Stimulated activated CD8-positive, alpha-beta memory T cell treated with anti-CD3 and anti-CD28 coated beads, Interleukin-7, amount 100 ng/mL, for 48 hours (primary cell): ENCODE results near the gene CAT.

Experiments
- DNase-seq, 2 donors: peaks; one replicate each; pipeline ENCODE4 v3.0.0-alpha.2; 2020; ENCODE audit warnings: low read depth in 1 of 2; ENCODE audit errors: extremely low read depth in 1 of 2

CAT gene

DNA sequence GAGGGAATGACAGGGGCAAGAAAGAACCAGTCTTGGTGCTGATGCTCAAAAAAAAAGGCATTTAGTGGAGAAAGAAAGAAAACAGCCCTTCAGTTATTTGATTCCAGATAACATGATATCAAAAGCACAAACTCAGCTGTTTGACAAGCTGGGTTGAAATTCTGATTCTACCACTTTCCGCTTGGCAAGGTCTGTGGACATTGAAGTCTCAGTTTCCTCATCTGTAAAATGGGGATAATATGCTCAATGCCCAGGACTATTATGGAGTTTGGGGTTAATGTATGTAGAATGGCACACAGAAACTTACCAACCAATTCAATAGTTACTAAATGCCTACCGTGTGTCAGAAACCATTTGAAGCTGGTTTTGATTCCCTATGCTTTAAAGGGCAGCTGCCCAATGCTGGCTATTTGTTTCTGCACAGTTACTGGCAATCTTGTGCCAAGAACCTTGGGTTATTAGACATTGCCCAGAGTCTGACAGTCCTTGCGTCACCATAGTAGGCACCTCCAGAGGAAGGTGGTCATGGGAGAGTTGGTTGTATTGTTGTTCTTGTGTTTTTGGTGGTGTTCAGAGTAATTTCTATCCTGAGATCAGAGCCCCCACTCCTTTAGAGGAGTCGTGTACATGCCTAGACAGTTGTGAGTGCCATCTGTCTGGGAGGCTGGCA, 55.3 kb downstream of the CAT start:
- no peak for DNase-seq

DNA sequence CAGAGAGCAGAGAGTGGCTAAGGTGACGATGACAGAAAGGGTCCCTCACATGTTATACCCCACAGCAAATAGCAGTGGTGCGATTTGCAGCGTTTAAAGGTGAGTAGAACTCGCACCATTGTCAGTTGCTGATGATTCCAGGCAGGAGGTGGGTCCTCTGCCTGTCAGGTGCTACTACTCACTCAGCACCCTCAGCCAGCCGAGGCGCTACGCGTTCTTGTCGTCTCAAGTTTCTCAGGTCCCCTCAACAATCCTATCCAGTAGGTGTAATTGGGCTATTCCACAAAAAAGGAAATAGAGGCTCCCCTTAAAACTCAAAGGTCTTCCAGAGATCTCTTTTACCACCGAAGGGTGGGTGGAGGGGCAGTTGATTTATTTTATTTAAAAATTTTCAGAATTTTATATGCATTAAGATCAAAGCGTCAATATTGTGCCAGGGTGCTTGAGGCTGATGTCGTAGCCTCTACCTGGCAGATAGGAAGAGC, 56.5 kb downstream of the CAT start:
- no peak for DNase-seq

DNA sequence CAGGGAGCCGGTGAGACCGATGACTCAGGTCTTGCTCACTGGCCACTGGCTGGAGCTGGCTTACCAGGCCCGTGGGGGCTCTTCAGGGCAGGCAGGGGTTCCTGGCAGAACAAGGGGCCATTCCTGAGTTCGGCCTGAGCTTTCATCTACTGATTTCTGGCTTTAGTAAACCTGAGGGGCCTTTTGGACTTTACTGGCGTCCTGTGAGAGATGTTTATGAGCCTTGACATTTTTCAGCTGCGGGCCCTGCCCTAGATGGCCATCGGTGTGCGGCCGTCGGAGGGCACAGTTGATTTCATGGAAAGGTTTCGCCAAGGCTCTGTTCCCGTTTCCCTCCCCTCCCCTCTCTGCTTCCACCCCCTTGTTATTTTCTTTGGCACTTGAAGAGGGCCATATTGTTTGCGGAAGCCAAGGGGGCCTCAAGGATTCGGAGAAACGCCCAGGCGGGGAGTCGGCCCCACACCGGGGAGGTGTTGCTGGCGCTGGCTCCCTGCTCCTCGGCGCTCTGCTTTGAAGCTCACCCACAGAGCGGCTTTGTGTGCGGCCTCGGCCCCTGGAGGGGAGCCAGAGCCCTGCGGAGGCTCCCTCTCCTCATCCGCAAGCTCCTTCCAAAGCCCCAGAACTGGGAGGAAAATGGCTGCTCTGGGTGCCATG, 57.1 kb downstream of the CAT start:
- no peak for DNase-seq

DNA sequence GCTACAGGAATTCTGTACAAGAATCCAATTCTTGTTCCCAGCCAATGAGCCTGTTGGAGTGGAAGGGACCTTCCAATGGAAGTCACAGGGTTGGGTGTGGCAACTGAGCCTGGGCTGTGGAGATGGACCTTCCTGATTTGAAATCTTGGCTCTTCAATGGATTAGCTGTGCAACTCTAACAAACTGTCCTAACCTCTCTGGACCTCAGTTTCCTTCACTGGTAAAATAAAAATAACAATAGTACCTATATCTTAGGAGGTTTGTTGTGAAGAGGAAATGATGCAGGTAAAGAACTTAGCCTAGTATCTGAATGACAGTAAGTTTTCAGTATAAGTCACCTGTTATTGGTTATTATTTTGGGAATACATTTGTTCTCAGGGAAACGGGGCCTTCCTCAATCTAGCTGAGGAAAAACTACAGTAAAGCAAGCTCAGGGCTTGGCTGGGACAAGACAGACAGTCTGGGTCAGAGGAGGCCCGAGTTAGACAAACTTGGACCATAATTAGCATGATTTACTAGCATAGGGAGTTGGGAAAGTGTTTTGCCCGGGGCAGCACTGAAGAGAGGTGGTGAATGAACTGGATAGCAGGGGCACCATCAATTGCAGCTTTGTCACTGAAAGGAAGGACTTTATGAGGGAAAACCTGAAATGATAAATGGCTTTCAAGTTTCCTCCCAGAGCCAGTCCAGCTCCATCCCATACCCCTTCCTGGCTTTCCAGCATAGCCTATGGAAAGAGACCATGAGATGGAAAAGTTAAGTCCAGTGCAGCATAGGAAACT, 61.2 kb downstream of the CAT start:
- no peak for DNase-seq

DNA sequence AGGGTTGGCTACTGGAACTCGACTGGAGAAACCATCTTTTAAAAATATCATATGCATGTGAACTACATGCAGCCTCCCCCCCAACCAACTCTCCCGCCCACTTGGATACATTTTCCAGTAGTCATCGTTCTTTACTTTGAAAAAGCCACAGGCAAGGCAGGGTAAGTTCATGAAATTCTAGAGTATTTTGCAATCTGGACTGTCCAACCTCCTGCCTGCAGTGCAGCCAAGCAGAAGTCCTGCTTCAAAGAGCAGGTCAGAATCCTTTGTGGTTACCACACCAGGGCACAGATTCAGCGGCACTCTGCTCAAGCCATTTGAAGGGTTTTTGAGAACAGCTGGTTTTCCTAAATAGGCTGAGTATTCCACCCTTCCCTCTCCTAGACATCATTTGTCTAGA, 62.8 kb downstream of the CAT start:
- DNase-seq, result no peak

DNA sequence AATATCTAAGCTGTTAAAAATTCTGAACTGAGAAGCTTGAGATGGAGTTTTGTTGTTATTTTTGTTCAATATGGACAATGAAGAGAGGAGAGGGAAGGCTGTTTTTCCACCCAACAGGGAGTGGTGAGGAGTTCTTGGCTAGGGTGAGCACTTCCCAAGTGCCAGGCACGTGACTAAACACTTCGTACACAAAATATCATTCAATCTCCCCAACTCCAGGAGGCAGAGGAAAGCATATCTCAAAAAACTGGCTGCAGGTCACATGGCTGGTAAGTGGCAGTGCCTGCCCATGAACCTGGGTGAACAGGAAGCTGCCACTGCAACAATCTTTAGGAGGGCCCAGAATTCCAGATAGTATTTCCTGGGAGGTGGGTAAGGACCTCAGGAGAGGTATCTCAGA, 63.2 kb downstream of the CAT start:
- no peak for DNase-seq

DNA sequence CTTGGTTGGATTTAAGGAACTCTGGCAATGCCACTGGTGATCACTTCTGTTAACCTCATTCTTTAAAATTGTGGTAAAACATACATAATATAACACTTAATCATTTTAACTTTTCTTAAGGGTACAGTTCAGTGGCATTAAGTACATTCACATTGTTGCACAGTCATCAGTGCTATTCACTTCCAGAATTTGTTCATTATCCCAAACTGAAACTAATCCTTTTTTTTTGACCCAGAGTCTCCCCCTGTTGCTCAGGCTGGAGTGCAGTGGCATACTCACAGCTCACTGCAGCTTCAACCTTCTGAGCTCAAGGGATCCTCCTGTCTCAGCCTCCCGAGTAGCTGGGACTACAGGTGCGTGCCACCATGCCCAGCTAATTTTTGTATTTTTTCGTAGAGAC, 64.2 kb downstream of the CAT start:
- no peak for DNase-seq

DNA sequence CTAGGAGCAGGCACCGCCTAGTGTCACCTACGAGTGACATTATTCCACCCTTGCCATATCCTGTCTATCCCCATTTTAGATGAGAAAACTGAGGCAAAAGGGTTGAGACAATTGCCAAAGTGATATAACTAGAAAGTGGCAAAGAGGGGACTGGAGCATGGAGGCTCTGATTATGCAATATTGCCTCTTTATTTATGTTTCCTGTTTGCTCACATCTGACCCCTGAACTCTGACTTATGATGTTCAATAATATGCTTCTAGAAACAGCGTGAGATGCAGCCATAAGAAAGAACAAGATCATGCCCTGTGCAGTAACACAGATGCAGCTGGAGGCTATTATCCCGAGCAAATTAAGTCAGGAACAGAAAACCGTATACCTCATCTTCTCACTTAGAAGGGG, 67.1 kb downstream of the CAT start:
- no peak for DNase-seq

DNA sequence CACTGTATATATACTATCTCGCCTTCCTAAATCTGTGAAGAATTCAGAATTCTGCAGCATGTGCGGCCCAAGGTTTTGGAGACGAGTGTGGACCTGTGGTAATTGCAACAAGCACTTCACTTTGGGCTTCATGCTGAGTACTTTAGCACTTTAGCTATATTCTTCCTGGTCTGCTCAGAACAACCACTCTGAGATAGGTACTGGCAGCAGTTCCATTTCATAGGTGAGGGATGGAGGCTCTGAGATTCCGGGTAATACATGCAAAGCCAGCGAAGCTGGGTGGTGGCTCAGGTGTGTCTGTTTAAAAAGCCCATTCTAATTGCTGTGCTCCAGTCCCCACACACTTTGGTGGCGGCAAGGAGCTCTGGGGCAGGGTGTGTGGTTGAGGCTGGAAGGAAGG, 68.4 kb downstream of the CAT start:
- DNase-seq, result no peak

DNA sequence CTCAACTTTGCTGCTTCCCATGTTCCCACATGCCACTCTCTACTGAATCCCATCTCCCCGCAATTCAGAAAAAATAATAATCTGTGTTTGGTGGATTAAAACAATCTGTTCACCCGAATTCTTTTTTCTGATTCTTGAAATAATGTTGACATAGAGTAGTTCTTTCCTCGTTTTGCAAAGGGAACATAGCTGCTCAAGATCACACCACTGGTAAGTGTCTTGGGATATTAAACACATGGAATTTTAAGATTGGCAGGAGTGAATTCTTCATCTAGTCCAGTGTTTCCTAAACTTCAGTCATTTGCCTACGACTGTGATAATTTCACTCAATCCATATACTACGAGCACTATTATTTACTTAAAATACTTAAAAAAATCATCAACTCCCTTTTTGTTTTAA, 68.9 kb downstream of the CAT start:
- DNase-seq, result no peak

DNA sequence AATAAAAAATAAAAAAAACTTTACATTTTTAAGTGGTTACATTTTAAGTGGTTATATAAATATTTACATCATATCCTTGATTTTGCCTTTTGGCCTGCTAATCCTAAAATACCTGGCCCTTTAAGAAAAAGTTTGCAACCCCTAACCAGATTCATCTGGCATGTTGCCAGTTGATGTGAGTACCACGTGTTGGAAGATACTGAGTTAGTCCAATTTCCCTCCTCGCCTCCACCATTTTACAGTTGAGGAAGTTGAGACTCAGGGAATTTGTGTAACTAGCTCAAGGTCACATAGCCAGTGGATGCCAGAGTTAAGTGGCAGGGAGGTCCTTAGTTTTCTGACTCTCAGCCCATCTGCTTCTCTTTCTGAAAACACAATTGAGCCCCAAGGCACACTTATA, 69.8 kb downstream of the CAT start:
- DNase-seq, result no peak

DNA sequence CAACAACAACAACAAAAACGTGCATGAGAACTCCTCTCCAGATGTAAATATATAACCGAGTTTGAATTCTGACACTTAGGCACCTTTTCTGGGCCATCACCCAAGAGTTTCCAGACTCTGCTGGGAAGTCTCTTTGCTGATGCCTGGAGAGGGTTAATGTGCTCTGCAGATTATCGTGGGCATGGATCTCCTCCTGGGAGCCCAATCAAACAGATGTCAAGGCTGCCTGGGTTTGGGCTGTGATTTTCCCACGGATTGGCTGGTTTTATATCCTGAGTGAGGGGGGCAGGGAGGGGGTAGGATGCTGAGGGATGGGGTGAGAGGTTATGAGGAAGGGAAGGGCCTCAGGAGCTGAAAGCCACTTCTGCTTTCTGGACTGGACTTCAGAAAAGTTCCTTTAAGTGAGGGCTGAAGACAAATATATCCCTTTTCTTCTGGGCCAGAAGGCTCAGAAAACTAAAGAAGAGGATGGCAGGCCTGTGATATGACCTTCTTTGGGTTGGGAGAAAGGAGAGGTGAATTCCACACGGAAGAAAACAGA, 70.7 kb downstream of the CAT start:
- no peak for DNase-seq

DNA sequence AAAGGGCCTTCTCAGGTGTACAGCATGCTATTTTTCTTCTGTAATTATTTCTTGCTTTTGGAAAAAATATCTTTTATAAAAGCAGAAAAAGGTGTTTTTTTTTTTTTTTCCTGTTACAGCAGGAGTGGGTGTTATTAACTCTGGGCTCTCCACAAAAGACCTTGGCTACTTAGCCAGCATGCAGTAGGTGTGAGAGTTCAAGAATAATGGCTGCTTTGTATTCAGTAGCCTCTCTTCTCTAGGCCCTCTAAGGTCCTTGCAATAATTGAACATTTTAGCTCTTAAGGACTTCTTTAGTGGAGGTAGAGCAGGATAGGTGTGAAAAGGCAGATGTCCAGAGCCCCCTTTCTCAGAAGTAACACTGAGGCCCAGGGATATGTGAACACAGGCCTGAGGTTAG, 71.5 kb downstream of the CAT start:
- no peak for DNase-seq

DNA sequence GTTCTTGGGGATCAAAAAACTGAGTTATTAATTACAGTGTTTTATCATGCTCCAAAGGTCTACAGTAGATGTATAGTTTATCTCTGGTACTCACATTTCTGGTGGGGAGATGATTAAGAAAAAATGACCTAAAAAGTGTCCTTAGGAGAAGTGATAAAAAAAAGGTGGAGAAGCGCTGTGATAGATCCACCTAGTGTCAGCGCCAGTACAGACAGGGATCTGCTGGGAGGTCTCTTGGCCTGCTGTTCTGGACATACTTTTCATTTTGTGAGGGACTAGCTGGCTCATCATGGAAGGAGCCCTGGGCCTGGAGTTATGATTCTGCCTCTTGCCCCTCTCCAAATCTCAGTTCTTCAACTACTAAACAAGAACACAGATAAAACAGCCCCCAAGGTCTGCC, 71.9 kb downstream of the CAT start:
- DNase-seq, result no peak

DNA sequence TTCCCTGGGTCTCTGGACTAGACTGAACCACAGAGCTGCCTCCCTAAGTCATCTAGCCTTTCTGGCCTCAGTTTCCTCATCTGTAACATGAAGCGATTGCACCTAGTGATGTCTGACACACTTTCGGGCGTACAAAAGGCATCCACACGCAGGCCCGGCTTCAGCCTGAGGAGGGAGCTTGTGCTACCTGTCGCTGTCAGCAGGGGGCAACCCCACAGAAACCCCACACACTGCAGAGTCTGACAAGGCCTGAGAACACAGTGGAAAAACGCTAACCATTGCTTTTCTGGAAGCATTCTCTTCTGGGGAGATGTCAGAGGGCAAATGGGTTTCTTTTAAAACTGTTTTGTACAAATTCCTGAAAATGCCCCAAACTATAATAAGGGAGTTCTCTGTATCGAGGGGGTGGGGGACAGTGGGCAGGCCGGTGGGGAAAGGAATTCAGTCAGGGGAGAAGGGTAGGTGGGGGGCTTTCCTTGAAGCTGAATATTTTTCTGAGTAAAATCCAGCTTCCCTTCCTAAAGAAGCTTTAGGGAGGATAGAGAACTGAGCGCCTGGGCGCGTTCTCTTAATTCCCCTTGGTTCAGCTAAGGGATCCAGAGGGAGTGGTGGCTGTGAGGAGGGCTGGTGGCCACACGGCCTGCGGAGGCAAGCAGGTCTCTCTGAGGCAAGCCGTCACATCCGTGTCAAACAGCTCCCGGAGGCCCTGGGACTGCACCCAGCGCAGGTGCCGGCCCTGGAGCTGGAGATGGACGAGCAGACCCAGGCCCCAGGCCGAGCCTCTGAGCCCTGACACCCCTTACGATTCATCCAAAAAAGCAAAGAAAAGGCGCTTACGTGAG, 74.3 kb downstream of the CAT start:
- DNase-seq, result peak; percentile 36 to 39

DNA sequence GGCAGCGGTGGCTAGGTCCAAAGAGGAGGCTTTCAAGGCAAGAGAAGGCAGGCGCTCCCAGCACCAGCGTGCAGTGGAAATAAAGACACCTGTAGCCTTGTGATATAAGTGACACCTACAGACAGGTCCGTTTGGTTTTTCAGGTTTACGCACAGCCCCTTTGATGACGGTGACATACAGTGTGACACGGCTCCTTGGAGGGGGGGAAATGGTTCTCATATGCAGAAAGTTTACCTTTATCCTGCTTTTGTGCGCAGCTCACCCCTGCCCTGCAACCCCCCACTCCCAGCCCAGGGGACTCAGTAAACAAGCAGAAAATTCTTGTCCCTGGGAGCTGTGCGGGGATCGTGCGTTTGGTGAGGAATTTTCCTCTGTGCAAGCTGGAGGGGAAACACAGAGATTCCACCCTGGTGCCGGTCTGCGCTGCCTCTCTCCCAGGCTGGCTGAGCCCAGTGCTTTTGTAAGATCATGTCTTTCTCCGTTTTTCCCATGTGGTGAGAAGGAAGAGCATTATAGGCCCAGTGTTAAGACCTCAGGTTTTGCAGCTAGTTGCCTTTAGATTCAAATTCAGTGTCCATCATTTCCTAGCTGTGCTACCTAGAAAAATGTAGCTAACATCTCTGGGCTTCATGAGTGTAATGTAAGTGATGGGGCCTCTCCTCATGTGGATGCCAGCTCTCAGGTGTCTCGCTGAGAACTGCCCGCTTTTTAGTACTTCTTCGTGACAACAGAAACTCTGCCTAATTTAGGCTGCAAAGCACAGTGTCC, 75.1 kb downstream of the CAT start, which contains the start of gene ELF5:
TSS of gene ELF5 (minus strand) at position 113 of the 768 bp plus-strand sequence. CDS start 8,045 bp downstream, outside the sequence.
- no peak for DNase-seq

DNA sequence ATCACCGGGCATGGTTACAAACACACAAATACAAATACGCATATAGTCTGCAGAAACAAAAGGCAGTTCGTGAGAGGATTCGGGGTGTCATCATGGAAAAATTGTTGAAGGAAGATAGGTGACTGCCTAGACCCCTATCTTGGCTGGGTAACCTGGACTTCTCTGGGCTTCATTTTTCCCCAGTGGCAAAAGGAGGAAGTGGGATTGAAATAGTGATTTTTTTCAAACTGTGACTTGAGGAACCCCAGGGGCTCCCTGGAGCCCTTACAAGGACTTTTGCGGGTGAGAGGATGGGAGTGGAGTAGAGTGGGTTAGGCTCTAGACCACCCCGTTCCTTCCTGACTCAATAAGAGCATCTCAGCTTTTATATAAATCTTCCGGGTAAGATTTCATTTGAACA, 75.9 kb downstream of the CAT start:
- no peak for DNase-seq

DNA sequence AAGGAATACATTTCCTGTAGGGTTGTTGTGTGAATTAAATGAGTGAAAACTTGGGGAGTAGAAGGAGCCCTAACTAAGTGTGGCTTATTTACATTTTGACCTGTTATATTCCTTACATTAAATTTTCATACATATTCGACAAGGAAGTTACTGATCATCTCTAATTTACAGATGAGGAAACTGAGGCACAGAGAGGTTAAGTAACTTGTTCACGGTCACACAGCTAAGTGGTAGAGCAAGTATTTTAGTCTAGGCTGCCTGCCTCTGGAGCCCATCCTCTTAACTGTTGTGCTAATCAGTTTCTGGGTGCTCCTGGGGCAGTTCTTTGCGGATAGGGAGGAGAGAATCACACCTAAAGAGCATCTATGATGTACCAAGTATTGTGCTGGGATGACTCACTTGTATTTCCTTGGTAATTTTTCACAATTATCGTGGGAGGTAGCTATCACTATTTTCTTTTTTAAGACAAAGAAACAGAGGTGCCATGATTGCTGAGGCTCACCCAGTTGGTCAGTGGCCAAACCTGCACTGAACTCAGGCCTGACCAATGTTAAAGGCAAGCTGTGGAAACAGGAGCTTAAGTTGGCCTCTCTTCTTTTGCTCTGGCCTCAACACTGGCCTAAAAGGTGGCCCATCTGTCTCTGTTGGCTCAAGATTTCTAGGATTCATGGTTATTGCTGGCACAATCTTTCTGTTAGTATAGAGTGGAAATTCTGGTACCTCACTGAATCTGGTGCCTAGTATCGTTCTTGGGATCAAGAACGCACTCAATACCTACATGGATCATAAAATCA, 77.7 kb downstream of the CAT start:
- DNase-seq, result no peak

DNA sequence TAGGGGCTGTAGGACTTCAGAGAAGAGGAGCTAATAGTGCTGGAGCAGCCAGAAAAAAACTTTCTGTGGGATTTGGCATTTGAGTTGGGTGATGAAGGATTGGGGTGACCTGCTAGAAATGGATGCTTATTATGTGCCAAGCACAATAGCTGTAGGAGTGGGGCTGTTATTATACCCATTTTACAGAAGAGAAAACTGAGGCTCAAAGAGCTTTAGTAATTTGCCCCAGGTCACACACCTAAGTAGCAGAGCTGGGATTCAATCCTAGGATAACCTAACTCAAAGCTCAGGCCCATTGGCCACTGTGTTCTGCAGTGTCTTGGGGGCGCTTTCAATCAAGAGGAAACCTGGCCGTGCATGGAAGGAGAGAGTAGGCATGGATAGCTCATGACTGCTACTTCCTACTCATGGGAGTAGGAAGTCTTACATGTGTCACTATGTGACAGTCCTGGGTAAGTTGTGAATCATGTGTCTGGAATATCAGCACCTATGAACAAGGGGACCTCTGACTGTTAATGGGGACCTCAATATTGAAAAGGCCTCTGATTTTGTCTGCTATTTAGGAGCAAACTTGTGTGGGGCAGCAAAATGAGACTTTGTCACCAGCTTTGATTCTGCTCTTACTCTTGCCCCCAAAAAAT, 81.0 kb downstream of the CAT start:
- no peak for DNase-seq
